Left lobe of liver (tissue), 2 donors: Measurements from ENCODE around the gene ENDOV. TPM values are rescaled to one million over a fixed set of nuclear protein-coding genes. Genes with fewer than 3 reads are reported as not detected.

Source experiments
- ATAC-seq: fragments of 200-7000 bp; cut with Tn5 transposase; one replicate; pipeline ENCODE4 v1.9.1; 2020; ENCODE audit warnings: mild to moderate bottlenecking, moderate library complexity
- DNase-seq: peaks from one replicate; pipeline ENCODE4 v3.0.0-alpha.2; 2020; ENCODE audit warnings: low spot score
- total RNA-seq: library from RNA; stranded (reverse); gene quantifications from one replicate; pipeline ENCODE4 v1.2.1, GENCODE V29; 2021
- donor health status: DM: no; HTN: no; CAD: no; lungs with moderate emphysema.
- donor health status: DM: no; HTN: yes; CAD: no.

The ENDOV gene
- total RNA-seq, 1 donor from 2014 or later = 15.6 TPM

DNA sequence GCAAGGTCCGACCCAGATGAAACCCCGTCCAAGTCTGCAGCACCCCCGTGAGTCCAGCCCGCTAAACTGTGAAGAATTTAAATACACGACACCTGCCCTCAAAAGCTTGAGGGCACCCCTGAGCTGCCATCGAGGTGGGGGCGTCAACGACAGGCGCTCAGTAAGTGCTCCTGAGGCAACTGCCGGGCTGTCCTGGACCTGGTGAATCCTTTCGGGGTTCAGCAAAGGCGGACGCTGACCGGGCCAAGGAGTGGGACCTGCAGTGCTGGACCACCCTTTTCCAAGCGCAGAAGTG lies 512 bp upstream of the ENDOV start:
- DNase-seq = no peak
- no peak for ATAC-seq

DNA sequence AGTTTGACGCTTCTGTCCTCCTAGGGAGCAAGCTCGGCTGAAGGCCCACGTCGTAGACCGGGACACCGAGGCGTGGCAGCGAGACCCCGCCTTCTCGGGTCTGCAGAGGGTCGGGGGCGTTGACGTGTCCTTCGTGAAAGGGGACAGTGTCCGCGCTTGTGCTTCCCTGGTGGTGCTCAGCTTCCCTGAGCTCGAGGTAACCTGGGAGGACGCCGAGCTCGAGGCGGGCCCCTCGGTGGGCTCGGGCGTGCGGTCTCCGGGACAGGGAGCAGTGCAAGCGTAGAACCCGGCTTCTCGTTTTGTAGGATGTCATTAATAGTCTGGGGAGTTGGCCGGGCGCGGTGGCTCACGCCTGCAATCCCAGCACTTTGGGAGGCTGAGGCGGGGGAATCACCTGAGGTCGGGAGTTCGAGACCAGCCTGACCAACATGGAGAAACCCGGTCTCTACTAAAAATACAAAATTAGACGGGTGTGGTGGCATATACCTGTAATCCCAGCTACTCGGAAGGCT lies 715 bp downstream of the ENDOV start:
- DNase-seq = no peak
- ATAC-seq = no peak

DNA sequence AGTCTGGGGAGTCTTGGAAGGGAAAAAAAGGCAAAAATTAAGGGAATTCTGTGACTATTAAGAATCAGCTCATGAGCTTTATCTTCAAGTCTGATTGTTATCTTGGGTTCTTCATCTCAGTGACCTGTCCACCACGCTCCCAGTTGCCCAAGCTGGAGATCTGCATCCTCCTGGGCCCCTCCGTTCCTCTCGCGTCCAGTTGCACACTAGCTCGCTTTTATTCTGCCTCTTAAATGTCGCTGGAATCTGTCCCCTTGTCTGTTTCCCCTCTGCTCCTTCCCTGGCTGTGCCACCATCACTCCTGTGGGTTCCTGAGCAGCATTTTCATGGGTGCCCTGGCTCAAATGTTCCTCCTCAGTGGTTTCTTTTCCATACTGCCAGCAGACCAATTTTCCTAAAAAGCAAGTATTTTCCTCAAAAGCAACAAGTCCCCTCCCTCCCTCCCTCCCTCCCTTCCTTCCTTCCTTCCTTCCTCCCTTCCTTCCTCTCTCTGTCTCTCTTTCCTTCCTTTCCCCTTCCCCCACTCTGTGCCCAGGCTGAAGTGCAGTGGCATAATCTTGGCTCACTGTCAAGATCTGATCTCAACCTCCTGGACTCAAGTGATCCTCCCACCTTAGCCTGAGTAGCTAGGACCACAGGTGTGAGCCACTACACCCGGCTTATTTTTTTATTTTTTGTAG lies 1.4 kb downstream of the ENDOV start:
- no peak for DNase-seq
- ATAC-seq = no peak

DNA sequence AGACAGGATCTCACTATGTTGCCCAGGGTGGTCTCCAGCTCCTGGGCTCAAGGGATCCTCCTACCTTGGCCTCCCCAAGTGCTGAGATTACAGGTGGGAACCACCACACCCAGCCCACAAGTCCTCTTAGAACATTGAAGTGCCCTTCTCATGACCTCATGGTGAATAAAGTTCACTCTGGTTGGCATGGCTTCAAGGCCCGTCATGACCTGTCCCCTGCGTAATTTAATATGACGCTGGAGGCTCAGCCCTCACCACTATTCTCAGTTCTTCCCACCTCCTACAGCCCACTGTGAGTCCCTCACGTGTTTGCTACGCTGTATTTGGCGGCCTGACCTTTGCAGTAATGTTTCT lies 1.9 kb downstream of the ENDOV start:
- DNase-seq (no peak), ATAC-seq (no peak)

DNA sequence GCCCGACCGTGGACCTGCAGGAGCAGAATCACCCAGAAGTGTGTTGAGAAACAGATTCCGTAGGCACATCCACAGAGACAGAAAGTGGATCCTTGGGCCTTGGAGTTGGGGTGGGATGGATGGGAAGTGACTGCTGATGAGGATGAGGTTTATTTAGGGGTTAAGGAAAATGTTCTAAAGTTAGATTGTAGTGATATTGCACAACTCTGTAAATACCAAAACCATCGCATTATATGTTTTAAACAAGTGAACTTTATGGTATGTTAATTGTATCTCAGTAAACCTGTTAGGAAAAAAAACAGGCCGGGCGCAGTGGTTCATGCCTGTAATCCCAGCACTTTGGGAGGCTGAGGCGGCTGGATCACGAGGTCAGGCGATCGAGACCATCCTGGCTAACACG lies 3.6 kb downstream of the ENDOV start:
- no peak for DNase-seq

DNA sequence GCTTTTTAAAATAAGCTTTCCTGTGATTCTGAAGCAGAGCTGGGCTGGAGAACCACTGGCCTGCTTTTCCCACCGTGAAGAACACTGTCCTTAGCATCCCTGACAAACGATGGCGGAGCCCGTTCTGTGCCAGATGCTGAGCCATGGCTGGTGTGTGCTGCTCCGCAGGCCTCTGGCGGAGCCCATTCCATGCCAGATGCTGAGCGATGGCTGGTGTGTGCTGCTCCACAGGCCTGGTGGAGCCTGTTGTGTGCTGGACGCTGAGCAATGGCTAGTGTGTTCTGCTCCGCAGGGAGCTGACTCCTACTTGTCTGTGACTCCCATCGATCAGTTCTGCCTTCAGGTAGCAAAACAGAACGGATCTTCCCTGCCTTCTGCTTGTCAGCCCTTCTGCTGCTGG lies 4.3 kb downstream of the ENDOV start:
- no peak for ATAC-seq
- DNase-seq = no peak

More for the DNA sequence above, 3.6 kb downstream of the ENDOV start:
- no peak for ATAC-seq

DNA sequence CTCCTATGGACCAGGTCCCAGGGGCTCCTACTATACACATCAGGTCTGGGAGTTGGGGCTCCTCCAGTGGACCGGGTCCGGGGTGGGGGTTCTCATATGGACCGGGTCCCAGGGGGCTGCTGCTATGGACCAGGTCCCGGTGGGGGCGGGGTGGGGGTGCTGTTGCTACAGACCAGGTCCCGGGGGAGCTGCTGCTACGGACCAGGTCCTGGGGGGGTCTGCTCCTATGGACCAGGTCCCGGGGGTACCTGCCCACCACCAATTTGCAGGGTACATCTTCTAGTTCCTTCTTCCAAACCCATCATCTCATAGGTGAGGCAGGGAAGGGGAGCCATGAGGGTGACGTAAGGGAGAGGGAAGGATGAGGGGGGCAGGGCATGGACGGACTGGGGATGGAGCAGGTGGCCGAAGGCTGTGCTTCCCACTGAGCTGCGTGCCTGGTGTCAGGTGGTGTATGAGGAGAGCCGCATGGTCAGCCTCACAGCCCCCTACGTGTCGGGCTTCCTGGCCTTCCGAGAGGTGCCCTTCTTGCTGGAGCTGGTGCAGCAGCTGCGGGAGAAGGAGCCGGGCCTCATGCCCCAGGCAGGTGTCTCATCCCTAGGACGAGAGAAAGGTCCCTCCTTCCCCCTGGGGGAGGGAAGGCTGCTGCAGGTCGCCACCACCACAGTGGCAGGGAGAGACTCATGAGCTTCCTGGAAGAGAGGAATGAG lies 6.6 kb downstream of the ENDOV start:
- ATAC-seq (no peak), DNase-seq (no peak)

DNA sequence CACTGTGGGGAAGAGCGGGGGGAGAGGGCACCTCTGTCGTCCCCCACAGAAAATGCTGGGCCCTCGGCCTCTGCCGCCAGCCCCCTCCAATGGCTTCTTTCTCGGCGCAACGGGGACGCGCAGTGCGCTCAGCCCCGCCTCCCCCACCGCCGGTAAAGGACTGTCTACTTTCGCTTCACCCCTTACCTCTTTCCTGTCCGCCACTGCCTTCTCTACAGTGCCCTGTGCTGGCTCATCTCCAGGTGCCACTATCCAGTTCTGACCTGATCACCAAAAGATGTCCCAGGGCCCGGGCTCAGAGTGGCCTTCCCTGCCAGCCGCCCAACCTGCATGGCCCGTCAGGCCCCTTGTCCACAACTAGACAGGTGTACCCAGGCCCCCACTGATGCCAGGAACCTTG lies 7.3 kb downstream of the ENDOV start:
- no peak for ATAC-seq
- DNase-seq = no peak

DNA sequence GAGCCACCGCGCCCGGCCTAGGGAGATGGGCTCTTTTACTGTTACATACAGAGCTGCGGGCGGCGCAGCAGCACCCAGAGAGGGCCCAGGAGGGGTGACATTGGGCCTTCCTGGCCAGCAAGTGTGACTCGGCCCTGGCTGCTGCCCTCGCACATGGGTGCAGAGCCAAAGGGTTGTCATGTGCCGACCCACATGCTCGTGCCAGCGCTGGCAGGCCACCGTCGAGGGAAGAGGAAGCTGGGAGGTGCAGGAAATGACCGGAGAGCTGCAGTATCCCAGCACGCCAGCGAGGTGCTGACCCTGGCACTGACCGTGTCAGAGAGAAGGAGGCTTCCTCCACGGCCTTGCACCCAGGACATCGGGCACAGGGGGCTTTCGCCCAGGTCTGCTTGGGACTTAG lies 8.0 kb downstream of the ENDOV start:
- DNase-seq = no peak
- ATAC-seq = peak; percentile 33

DNA sequence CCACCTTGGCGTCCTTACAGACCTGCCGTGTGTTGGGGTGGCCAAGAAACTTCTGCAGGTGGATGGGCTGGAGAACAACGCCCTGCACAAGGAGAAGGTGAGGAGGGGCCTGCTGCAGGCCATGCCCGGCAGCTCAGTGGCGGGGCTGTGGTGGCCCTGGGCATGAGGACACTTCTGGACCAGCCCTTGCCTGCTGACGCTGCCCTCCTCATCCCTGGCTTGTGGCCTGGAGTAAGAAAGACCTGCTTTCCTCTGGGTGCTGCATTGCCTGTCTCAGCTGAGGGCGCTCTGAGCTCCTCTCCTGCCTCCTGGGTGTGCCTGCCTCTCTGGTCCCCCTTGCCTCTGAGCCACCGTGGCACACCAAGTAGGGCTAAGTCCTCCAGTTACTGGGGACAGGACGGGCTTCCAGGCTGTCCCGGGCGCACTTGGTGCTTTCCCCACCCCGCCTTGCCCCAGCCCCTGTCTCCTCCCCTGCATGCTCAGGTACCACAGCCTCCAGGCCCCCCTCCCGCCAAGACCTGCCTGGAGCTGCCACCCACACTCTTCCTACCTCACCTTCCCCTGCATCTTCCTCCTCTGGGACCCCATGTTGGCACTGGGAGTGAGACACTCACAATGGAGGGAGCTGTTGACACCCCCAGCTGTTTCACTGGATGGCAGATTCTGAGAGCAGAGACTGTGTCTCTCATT lies 8.7 kb downstream of the ENDOV start:
- no peak for DNase-seq

DNA sequence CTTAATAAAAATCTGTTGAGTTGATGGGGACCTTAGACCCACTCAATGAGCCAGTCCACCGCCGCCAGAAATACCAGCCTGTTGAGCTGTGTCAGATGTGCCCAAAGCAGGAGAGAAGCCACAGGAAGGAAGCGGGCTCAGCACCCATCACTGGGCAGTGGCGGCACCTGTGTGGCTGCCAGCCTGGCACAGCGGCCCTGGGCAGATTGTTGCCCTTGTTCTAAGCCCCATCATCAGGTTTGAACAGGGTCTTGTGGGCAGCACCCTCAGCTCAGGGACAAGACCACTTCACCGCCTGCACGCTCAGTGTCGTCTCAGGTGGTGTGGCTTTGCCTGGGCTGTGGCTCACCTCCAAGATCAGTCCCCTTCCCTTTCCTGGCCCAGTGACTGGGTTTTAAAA lies 9.3 kb downstream of the ENDOV start:
- DNase-seq (no peak), ATAC-seq (no peak)

More for the DNA sequence above, 8.7 kb downstream of the ENDOV start:
- no peak for ATAC-seq

DNA sequence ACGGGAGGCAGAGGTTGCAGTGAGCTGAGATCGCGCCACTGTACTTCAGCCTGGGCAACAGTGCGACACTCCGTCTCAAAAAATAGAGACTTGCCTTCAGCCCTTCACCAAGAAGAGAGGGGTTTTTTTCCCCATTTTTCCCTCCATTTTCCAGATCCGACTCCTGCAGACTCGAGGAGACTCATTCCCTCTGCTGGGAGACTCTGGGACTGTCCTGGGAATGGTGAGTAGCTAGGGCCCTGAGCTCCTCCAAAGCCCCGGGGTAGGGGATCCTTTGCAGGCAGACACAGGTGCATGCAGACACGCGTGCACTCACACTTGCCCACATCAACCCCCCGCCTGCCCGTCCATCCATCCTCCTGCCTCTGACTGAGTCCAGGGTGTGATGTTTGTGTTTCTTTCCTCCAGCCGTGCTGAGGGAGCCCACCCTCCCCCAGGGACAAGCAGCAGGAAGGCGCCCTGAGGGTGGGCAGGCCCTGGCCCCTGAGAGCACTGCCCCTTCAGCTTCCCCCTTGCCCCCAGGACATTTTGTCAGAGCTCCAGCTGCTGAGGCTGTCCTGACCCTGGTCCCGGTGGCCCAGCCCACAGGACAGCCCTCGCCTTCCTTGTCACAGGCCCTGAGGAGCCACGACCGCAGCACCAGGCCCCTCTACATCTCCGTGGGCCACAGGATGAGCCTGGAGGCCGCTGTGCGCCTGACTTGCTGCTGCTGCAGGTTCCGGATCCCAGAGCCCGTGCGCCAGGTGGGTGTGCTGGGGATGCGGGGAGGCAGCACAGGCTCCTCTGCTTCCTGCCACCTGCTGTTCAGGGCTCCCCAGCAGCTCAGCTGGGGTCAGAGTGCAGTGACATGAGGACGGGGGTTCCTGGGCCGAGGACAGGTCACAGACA lies 10.2 kb downstream of the ENDOV start:
- ATAC-seq (no peak), DNase-seq (no peak)

DNA sequence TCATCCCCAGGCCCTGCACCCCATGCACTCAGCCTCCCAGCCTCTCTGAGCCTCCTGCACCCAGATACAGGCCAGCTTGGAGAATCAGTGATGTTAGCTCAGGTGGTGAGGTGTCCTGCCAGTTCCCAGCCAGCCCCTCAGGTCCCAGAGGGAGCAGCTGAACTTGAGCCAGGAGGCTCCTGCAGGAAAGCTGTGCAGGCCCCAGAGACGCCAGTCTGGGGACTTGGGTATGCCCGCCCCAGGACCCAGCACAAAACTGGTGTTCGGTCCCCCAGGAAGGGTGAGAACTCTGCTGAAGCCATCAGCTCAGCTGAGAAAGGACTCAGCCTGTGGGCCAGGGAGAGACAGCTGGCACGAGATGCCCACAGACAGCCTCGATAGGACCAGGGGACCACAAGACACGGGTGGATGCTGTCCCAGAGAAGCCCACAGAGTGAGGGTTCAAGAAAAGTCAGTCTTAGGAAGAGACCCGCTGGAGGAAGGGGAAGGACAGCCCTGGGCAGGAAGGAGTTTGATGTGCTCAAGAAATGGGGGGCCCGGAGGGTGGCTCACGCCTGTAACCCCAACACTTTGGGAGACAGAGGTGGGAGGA lies 11.0 kb downstream of the ENDOV start:
- DNase-seq (no peak), ATAC-seq (no peak)

DNA sequence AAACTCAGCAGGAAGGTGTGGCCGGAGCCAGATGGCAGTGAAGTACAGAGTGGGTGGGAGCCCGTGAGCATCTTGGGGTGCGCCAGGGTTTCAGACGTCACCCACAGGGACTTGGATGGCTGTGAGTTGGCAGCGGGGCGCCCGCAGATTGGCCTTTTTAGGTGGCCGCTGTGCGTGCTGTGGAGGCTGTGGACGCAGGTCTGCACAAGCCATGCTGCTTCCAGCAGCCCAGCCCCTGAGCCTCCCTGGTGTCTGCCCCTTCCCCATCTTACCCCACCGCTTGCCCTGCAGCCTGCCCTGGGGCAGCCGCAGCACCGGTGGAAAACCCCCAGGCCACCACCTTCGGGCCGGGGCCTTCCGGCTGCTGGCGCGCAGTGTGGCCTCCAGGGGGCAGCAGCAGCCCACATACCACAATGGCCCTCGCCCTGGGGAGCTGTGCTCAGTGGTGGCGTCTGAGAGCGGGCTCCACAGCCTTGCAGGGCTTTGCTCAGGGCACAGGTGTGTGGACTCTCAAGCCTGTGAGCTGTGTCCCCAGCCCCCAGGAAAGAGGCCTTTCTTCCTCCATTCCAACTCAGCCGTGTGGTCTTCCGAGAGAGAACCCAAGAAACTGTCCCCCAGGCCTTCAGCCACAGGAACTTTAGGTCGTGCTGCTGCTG lies 11.8 kb downstream of the ENDOV start:
- ATAC-seq = peak; percentile 91
- DNase-seq = peak; percentile 73

DNA sequence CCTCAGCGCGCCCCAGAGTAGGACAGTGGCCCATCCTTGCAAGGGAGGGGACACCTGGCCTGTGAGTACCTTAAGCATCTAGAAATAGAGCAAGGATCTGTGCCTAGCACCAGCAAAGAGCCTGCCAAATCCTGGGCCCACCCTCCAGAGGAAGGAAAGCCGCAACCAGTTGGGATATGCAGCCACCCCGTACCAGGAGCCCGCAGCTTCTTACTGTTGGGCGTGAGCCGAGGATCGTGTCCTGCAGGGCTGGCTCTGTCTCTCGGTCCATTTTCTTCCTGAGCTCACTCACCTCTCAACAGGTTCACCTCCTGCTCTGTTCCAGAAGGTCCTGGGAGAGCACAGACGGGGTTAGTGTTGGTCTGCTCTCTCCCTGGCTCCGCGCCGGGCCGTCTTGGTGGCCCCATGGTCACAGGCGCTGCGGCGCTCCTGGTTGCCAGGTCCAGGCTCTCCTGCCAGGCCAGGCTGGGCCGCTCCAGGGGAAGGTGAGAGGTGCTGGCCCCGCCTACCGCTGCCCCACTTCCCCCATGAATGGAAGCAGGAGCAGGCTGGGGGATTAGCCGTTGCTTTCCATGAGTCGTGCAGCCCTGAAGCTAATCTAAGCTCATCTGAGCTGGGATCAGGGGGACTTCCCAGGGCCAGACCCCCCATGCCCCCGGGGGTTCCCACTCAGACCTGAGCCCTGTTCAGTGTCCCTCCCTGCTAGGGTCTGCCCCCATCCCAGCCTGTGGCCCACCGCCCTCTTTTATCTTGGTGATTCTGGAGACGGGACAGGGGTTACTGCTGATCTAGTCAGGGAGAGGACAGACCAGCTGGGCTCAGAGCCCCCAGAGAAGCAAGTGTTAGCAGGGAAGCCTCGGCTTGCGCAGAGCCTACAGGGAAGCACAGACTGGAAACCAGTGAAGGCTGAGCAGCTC lies 12.7 kb downstream of the ENDOV start:
- ATAC-seq (no peak), DNase-seq (no peak)

DNA sequence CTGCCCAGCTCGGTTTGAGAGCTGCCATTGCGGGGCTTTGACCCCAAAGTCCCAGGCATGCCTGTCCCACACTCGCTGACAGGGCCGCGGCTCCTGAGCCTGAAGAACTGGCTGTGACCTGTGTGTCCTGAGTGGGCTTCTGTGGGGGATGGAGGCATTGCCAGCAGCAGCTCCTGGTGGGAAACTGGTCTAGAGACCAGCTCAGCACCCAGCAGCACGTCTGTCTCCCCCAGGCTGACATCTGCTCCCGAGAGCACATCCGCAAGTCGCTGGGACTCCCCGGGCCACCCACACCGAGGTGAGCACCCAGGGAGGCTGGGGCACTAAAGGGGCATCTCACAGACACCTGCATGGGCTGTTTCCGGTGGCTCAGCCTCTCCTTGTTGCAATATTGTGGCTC lies 13.4 kb downstream of the ENDOV start:
- no peak for DNase-seq
- no peak for ATAC-seq

DNA sequence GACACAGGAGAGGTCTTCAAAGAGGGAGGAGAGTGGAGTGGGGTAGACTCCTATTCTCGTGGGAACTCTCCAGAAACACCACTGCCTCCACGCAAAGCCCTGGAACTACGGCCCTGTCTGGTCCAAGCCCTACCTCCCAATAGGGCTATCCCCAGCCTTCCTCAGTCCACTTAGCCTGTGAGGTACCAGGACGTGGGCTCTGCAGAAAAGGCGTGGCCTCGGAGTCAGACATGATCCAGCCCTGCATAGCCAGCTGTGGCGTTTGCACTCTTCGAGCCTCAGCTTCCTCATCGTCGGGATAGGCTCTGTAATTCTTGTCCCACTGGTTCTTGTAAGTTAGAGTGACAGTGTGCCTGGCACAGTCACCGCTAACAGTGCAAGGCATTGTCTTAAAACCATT lies 13.8 kb downstream of the ENDOV start:
- DNase-seq (no peak), ATAC-seq (no peak)

DNA sequence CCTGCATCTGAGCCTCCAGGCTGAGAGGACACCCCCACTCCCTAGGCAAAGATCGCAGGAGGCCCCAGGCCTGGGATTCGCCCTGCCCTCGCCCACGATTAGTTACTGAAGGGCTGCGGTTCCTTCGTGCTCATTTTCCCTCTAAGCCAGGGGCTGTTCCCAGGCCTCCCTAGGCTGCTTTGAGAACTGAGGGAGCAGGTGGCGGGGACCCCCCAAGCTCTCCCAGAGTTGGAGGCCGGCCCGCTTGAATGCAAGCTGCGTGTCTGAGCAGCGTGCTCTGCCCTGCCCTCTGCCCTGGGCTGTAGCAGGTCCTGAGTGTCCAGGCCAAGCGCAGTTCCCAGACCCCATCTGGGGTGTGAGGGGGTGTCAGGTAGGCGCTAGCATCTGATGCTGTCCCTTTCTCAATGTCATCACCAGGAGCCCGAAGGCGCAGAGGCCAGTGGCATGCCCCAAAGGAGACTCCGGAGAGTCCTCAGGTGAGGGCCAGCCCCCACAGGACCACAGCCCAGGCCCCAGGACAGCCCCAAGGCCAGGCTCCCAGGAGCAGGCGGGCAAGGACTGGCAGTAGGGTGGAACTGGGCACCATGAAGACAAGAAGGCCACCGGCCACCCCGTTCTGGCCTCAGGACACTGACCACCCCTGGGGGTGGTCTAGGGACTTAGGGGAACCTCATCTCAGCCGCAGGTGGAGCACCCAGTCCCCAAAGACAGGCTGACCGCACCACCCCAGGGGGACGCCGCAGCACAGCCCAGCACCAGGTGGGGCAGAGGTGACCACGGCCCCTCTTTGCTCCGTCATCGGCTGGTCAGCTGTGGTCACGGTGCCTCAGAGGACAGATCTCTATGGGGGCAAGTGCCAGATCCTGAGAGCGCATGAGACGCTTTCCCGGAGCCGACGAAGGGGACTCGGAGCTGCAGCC lies 14.6 kb downstream of the ENDOV start:
- no peak for ATAC-seq
- DNase-seq = no peak
